B cell (primary cell): ENCODE data around the gene NDUFAB1.

ENCODE experiments used
- EZH2 ChIP-seq: IDR thresholded peaks from 2 replicates; pipeline ENCODE4 v1.6.1; 2012; ENCODE audit warnings: borderline replicate concordance, low read depth, mild to moderate bottlenecking, moderate library complexity, low read length; ENCODE audit not compliant: insufficient read depth, poor library complexity, severe bottlenecking
- TF ChIP-seq, protein P1 (sequence below): fragments of 200-600 bp; IDR thresholded peaks from one replicate; pipeline ENCODE4 v1.8.0; 2022; ENCODE audit warnings: antibody characterized with exemption, mild to moderate bottlenecking

DNA sequence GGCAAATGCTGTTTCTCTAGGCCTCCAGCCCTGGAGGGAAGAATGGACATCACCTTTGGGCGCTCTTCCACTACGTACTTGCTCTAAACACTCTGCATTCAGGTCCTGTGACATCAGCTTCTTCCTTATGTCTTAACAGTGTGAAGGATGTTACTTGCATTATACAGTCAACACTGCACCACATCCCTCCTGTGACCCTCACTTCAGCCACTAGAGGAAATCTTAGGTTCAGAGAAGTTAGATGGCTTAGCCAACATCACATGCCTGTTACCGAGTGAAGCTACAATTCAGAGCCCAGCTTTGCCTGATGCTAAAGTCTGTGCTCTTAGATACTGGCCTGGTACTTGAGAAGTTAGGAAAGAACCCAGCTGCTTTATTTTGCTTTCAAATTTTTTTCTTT, 20.3 kb downstream of the NDUFAB1 start:
- TF ChIP-seq, protein P1, sequence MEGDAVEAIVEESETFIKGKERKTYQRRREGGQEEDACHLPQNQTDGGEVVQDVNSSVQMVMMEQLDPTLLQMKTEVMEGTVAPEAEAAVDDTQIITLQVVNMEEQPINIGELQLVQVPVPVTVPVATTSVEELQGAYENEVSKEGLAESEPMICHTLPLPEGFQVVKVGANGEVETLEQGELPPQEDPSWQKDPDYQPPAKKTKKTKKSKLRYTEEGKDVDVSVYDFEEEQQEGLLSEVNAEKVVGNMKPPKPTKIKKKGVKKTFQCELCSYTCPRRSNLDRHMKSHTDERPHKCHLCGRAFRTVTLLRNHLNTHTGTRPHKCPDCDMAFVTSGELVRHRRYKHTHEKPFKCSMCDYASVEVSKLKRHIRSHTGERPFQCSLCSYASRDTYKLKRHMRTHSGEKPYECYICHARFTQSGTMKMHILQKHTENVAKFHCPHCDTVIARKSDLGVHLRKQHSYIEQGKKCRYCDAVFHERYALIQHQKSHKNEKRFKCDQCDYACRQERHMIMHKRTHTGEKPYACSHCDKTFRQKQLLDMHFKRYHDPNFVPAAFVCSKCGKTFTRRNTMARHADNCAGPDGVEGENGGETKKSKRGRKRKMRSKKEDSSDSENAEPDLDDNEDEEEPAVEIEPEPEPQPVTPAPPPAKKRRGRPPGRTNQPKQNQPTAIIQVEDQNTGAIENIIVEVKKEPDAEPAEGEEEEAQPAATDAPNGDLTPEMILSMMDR: no peak
- no peak for TF ChIP-seq EZH2
